OCI-LY7 (cell line): ENCODE data around the gene APEH. TPM values are rescaled to one million over a fixed set of nuclear protein-coding genes. Genes with fewer than 3 reads are reported as not detected.

Source experiments
- BruUV-seq: library from RNA; stranded (reverse); fragments of 400-500 nt; replicated peaks from 2 replicates; lab custom pipeline; 2021; lab: Mats Ljungman, UMichigan
- CTCF ChIA-PET: fragments of 300-600 bp; sonication (Branson Sonifier 250); formaldehyde crosslinking; loops from one replicate; lab custom pipeline; 2022; ENCODE audit warnings: antibody characterized with exemption; ENCODE audit not compliant: unreplicated experiment; lab: Charles Lee
- POLR2A ChIA-PET: fragments of 300-600 bp; sonication (Branson Sonifier 250); formaldehyde crosslinking; loops from one replicate; lab custom pipeline; 2022; ENCODE audit warnings: antibody characterized with exemption; lab: Charles Lee
- DNase-seq: peaks from one replicate; pipeline ENCODE4 v3.0.0-alpha.2; 2015; ENCODE audit warnings: low spot score
- H2AFZ ChIP-seq: fragments of 200-600 bp; sonication (generic), shearing (Covaris generic); 2 replicates; pipeline ENCODE4 v1.6.1; 2014; ENCODE audit warnings: mild to moderate bottlenecking, antibody characterized with exemption, low read length, moderate library complexity
- H3K27ac ChIP-seq: fragments of 200-600 bp; sonication (generic); 2 replicates; pipeline ENCODE4 v1.5.1; 2014; ENCODE audit warnings: mixed run types, low read depth, mild to moderate bottlenecking, moderate library complexity, low read length, inconsistent platforms; ENCODE audit not compliant: poor library complexity, severe bottlenecking
- H3K36me3 ChIP-seq: fragments of 200-600 bp; sonication (generic); 2 replicates; pipeline ENCODE4 v1.6.1; 2014; ENCODE audit warnings: mild to moderate bottlenecking, antibody characterized with exemption, low read length, moderate library complexity, mixed read lengths; ENCODE audit not compliant: insufficient read depth
- H3K4me1 ChIP-seq: fragments of 200-600 bp; sonication (generic); 2 replicates; pipeline ENCODE4 v1.5.1; 2014; ENCODE audit warnings: mild to moderate bottlenecking, low read length; ENCODE audit not compliant: insufficient read depth, poor library complexity, severe bottlenecking
- H3K4me2 ChIP-seq: fragments of 200-600 bp; sonication (generic); 2 replicates; pipeline ENCODE4 v1.6.1; 2014; ENCODE audit warnings: mild to moderate bottlenecking, low read length
- H3K4me3 ChIP-seq: fragments of 200-600 bp; sonication (generic); 2 replicates; pipeline ENCODE4 v1.5.1; 2014; ENCODE audit warnings: mild to moderate bottlenecking, low read depth, low read length; ENCODE audit not compliant: poor library complexity, severe bottlenecking
- H3K79me2 ChIP-seq: fragments of 200-600 bp; sonication (generic); 2 replicates; pipeline ENCODE4 v1.6.1; 2016; ENCODE audit warnings: low read depth, mild to moderate bottlenecking, low read length, moderate library complexity, mixed read lengths; ENCODE audit not compliant: insufficient read depth
- H3K9me2 ChIP-seq: fragments of 200-600 bp; sonication (generic); 2 replicates; pipeline ENCODE4 v1.6.1; 2016; ENCODE audit warnings: mild to moderate bottlenecking, low read length, mixed read lengths; ENCODE audit not compliant: insufficient read depth
- H3K9me3 ChIP-seq: fragments of 200-600 bp; sonication (generic); 2 replicates; pipeline ENCODE4 v1.6.1; 2014; ENCODE audit warnings: mild to moderate bottlenecking, mixed run types, low read length, mixed read lengths
- H4K20me1 ChIP-seq: fragments of 200-600 bp; sonication (generic); 2 replicates; pipeline ENCODE4 v1.6.1; 2014; ENCODE audit warnings: mild to moderate bottlenecking, antibody characterized with exemption, low read length, moderate library complexity, mixed read lengths; ENCODE audit not compliant: insufficient read depth
- EZH2phosphoT487 ChIP-seq: fragments of 200-600 bp; sonication (generic); IDR thresholded peaks from 2 replicates; pipeline ENCODE4 v1.6.1; 2018; ENCODE audit warnings: low read depth, borderline replicate concordance, mild to moderate bottlenecking, mixed run types, antibody characterized with exemption, low read length, moderate library complexity, mixed read lengths
- intact Hi-C: fragments of 100-400 bp; cut with micrococcal nuclease; formaldehyde crosslinking; loops from one replicate; pipeline ENCODE4 v1.10.0; 2022; ENCODE audit not compliant: unreplicated experiment
- total RNA-seq, 2 experiments: library from RNA; depleted of rRNA in 1 of 2; stranded (reverse); fragments of >200 nt in 1 of 2; shearing (Covaris generic) in 1 of 2; gene quantifications; 2 replicates each; pipeline ENCODE4 v1.2.3, GENCODE V29; 2014 to 2022
- TF ChIP-seq, protein P1 (sequence below): fragments of 200-600 bp; sonication (generic); conservative IDR thresholded peaks from 2 replicates; pipeline ENCODE4 v1.5.1; 2014; ENCODE audit warnings: mild to moderate bottlenecking, antibody characterized with exemption, low read length, moderate library complexity, mixed read lengths

Gene APEH
- total RNA-seq, 2 experiments from 2014 or later = 112 to 132 TPM

DNA sequence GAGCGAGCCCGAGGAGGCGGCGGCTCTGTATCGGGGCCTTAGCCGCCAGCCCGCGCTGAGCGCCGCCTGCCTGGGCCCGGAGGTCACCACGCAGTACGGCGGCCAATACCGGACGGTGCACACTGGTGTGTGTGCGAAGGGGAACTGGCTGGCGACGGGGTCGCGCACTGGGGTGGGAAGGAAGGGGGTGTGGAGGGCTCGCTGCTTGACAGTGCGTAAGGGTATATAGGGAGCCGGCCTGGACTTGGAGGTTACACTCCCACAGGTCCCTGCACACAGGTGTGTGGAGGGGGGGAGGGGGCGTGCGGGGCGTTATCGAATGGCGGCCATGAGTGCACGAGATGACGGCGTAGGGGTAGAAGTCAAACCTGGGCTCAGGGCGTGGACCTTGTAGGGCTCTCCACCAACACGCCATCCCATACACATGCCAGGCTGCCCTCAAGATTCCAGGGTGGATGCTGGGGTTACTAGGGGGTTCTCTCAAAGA, 389 bp downstream of the APEH start:
- peak overlapping the region; percentile 82 for H3K4me2 ChIP-seq
- peak overlapping the region; percentile 89 for H3K4me3 ChIP-seq
- POLR2A ChIA-PET = no interaction called here
- TF ChIP-seq, protein P1, sequence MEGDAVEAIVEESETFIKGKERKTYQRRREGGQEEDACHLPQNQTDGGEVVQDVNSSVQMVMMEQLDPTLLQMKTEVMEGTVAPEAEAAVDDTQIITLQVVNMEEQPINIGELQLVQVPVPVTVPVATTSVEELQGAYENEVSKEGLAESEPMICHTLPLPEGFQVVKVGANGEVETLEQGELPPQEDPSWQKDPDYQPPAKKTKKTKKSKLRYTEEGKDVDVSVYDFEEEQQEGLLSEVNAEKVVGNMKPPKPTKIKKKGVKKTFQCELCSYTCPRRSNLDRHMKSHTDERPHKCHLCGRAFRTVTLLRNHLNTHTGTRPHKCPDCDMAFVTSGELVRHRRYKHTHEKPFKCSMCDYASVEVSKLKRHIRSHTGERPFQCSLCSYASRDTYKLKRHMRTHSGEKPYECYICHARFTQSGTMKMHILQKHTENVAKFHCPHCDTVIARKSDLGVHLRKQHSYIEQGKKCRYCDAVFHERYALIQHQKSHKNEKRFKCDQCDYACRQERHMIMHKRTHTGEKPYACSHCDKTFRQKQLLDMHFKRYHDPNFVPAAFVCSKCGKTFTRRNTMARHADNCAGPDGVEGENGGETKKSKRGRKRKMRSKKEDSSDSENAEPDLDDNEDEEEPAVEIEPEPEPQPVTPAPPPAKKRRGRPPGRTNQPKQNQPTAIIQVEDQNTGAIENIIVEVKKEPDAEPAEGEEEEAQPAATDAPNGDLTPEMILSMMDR = no peak
- TF ChIP-seq EZH2phosphoT487 = no peak
- DNase-seq = no peak
- H3K9me3 ChIP-seq = no peaks in the 10 kb centered on the region
- peaks cover 8% of the 10 kb centered on the region; the same call in 1 of the 2 replicates for H3K79me2 ChIP-seq
- BruUV-seq = no TSS peak
- no peaks in the 10 kb centered on the region for H4K20me1 ChIP-seq
- intact Hi-C loops = loop anchor here (2.0 to 5.0 kb wide), 4 partner anchors 204 to 654 kb away; partner anchors contain the start of genes DAG1, QRICH1 and USP4
- peak overlapping the region; percentile 26; the same call in 1 of the 2 replicates for H2AFZ ChIP-seq
- H3K9me2 ChIP-seq = no peaks in the 10 kb centered on the region
- CTCF ChIA-PET = no interaction called here
- H3K4me1 ChIP-seq = peaks cover 17% of the 10 kb centered on the region
- H3K36me3 ChIP-seq = peaks cover 38% of the 10 kb centered on the region
- H3K27ac ChIP-seq = peak overlapping the region; percentile 84

DNA sequence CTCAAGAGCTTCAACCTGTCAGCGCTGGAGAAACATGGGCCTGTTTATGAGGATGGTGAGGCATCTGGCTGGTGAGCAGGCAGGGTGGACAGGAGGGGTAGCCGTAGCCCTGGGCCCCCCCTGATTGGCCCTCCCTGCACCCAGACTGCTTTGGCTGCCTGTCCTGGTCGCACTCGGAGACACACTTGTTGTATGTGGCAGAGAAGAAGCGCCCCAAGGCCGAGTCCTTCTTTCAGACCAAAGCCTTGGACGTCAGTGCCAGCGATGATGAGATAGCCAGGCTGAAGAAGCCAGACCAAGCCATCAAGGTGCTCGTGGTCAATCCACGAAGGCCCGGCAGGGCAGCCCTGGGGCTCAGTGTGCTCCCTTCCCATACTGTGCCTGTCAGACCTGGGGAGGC, 1.8 kb downstream of the APEH start:
- no peaks in the 10 kb centered on the region for H4K20me1 ChIP-seq
- H2AFZ ChIP-seq = no peak overlapping the region
- H3K27ac ChIP-seq = no peak overlapping the region
- peaks cover 8% of the 10 kb centered on the region; the same call in 1 of the 2 replicates for H3K79me2 ChIP-seq
- TF ChIP-seq, protein P1 = no peak
- no peak for TF ChIP-seq EZH2phosphoT487
- ChIA-PET CTCF (no interaction called here), POLR2A (interaction anchor here (0.6 kb wide), 1 partner anchor 413 kb away, joined by 3 read pairs; no protein-coding TSS in a partner anchor)
- DNase-seq = no peak
- H3K9me3 ChIP-seq = no peaks in the 10 kb centered on the region
- peaks cover 17% of the 10 kb centered on the region for H3K4me1 ChIP-seq
- no peak overlapping the region for H3K4me2 ChIP-seq
- no peaks in the 10 kb centered on the region for H3K9me2 ChIP-seq
- intact Hi-C loops = loop anchor here (2.0 kb wide), 2 partner anchors 205 to 655 kb away; partner anchors contain the start of gene DAG1
- BruUV-seq = TSS peak; percentile 54
- no peak overlapping the region for H3K4me3 ChIP-seq
- peaks cover 52% of the 10 kb centered on the region for H3K36me3 ChIP-seq

DNA sequence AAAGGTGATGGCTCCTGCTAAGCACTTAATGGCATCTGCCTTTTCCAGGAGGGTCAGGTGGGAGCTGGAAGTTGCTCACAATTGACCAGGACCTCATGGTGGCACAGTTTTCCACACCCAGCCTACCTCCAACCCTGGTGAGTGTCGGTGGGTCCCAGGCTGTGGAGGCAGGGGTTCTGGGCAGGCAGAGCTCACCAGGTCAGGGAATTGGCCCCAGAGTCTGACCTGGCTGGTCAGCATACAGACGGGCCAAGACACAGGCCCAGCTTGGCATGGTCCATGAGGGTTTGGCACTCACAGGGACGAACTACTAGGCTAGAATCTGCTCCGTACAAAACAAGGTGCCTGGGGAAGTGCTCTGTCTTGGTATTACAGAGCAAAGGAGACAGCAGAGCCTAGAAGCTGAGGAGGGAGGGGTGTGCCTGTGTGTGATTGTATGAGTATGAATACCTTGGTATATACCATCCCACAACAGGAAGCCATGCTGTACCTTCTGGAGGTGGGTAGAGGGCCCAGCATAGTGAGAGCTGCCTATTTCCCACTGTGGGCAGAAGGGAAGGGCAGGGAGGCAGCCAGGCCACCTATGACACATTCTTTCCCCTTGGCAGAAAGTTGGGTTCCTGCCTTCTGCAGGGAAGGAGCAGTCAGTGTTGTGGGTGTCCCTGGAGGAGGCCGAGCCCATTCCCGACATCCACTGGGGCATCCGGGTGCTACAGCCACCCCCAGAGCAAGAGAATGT, 6.5 kb downstream of the APEH start:
- Histone ChIP-seq H3K4me1 (no peaks in the 10 kb centered on the region), H2AFZ (no peak overlapping the region), H3K9me2 (no peaks in the 10 kb centered on the region), H3K36me3 (peaks cover 80% of the 10 kb centered on the region), H3K79me2 (no peaks in the 10 kb centered on the region), H3K4me2 (no peak overlapping the region), H3K9me3 (no peaks in the 10 kb centered on the region), H3K27ac (no peak overlapping the region), H4K20me1 (no peaks in the 10 kb centered on the region), H3K4me3 (no peak overlapping the region)
- ChIA-PET POLR2A (no interaction called here), CTCF (no interaction called here)
- intact Hi-C loops = no loop called here
- no peak for DNase-seq
- TF ChIP-seq, protein P1 = no peak
- TF ChIP-seq EZH2phosphoT487 = no peak
- BruUV-seq = no TSS peak
